Parathyroid adenoma (tissue), 2 donors: ENCODE data around the gene SLC26A11.

Experiments used
- H2AFZ ChIP-seq: fragments of 300-600 bp; sonication (generic); one replicate; pipeline ENCODE4 v1.7.0; 2017; ENCODE audit warnings: antibody characterized with exemption, mild to moderate bottlenecking
- H3K27ac ChIP-seq: fragments of 300-600 bp; sonication (generic); one replicate; pipeline ENCODE4 v1.7.0; 2017
- H3K27me3 ChIP-seq: fragments of 300-600 bp; sonication (generic); one replicate; pipeline ENCODE4 v1.7.0; 2017; ENCODE audit warnings: low read length; ENCODE audit not compliant: control insufficient read depth, insufficient read depth
- H3K36me3 ChIP-seq: fragments of 300-600 bp; sonication (generic); one replicate; pipeline ENCODE4 v1.7.0; 2017; ENCODE audit warnings: low read length; ENCODE audit not compliant: control insufficient read depth, insufficient read depth
- H3K4me1 ChIP-seq: fragments of 300-600 bp; sonication (generic); one replicate; pipeline ENCODE4 v1.7.0; 2017; ENCODE audit warnings: control low read depth
- H3K4me2 ChIP-seq: fragments of 300-600 bp; sonication (generic); one replicate; pipeline ENCODE4 v1.7.0; 2017; ENCODE audit warnings: low read length
- H3K4me3 ChIP-seq: fragments of 300-600 bp; sonication (generic); one replicate; pipeline ENCODE4 v1.7.0; 2017; ENCODE audit warnings: low read depth, low read length
- H3K79me2 ChIP-seq: fragments of 300-600 bp; sonication (generic); one replicate; pipeline ENCODE4 v1.7.0; 2017; ENCODE audit warnings: control low read depth
- H3K9ac ChIP-seq: fragments of 300-600 bp; sonication (generic); one replicate; pipeline ENCODE4 v1.7.0; 2017; ENCODE audit warnings: mild to moderate bottlenecking
- H3K9me3 ChIP-seq: fragments of 300-600 bp; sonication (generic); one replicate; pipeline ENCODE4 v1.7.0; 2017; ENCODE audit warnings: low read length; ENCODE audit not compliant: control insufficient read depth
- CTCF ChIP-seq: fragments of 300-600 bp; sonication (generic); IDR thresholded peaks from one replicate; pipeline ENCODE4 v1.7.0; 2017; ENCODE audit warnings: antibody characterized with exemption, mild to moderate bottlenecking
- donor health status: primary hyperparathyroidism.

The SLC26A11 gene

GRCh38 chr17:80183581-80184422, 36.4 kb upstream of the SLC26A11 start:
- Histone ChIP-seq H3K9ac (no peak overlapping the region), H3K9me3 (no peaks in the 10 kb centered on the region), H3K79me2 (no peaks in the 10 kb centered on the region), H3K4me3 (no peak overlapping the region), H3K36me3 (no peaks in the 10 kb centered on the region), H2AFZ (no peak overlapping the region), H3K27me3 (no peaks in the 10 kb centered on the region), H3K4me2 (no peak overlapping the region), H3K27ac (no peak overlapping the region), H3K4me1 (no peaks in the 10 kb centered on the region)
- no peak for TF ChIP-seq CTCF

- no peaks in the 10 kb centered on the region for H3K36me3 ChIP-seq
- H3K4me3 ChIP-seq = no peak overlapping the region
- H3K27ac ChIP-seq = no peak overlapping the region
- H3K4me2 ChIP-seq = no peak overlapping the region
- H3K9me3 ChIP-seq = no peaks in the 10 kb centered on the region
- no peaks in the 10 kb centered on the region for H3K27me3 ChIP-seq
- H2AFZ ChIP-seq = no peak overlapping the region
- no peaks in the 10 kb centered on the region for H3K4me1 ChIP-seq
- H3K79me2 ChIP-seq = no peaks in the 10 kb centered on the region
- no peak for TF ChIP-seq CTCF
- no peak overlapping the region for H3K9ac ChIP-seq
These were observed 35.9 kb upstream of the SLC26A11 start for GRCh38 chr17:80184423-80184714.

- Histone ChIP-seq H3K27me3 (no peaks in the 10 kb centered on the region), H3K79me2 (no peaks in the 10 kb centered on the region), H2AFZ (no peak overlapping the region), H3K9ac (no peak overlapping the region), H3K4me2 (no peak overlapping the region), H3K9me3 (no peaks in the 10 kb centered on the region), H3K36me3 (no peaks in the 10 kb centered on the region), H3K4me3 (no peak overlapping the region), H3K4me1 (no peaks in the 10 kb centered on the region), H3K27ac (no peak overlapping the region)
- TF ChIP-seq CTCF = no peak
These were observed 34.3 kb upstream of the SLC26A11 start for GRCh38 chr17:80185968-80186367.

GRCh38 chr17:80187090-80187489, 33.1 kb upstream of the SLC26A11 start:
- Histone ChIP-seq H3K9ac (no peak overlapping the region), H3K27me3 (no peaks in the 10 kb centered on the region), H3K4me2 (no peak overlapping the region), H3K4me1 (no peaks in the 10 kb centered on the region), H2AFZ (no peak overlapping the region), H3K9me3 (no peaks in the 10 kb centered on the region), H3K4me3 (no peak overlapping the region), H3K27ac (no peak overlapping the region), H3K36me3 (no peaks in the 10 kb centered on the region), H3K79me2 (no peaks in the 10 kb centered on the region)
- no peak for TF ChIP-seq CTCF

GRCh38 chr17:80187515-80187941, 32.7 kb upstream of the SLC26A11 start:
- Histone ChIP-seq H3K4me3 (no peak overlapping the region), H3K79me2 (no peaks in the 10 kb centered on the region), H3K9me3 (no peaks in the 10 kb centered on the region), H3K27me3 (no peaks in the 10 kb centered on the region), H3K27ac (no peak overlapping the region), H3K9ac (no peak overlapping the region), H3K36me3 (no peaks in the 10 kb centered on the region), H3K4me1 (no peaks in the 10 kb centered on the region), H3K4me2 (no peak overlapping the region), H2AFZ (no peak overlapping the region)
- no peak for TF ChIP-seq CTCF
